Astrocyte (in vitro differentiated cells and primary cell): ENCODE data around the gene RAB11FIP3. TPM values are rescaled to one million over a fixed set of nuclear protein-coding genes. Genes with fewer than 3 reads are reported as not detected.
"Not testable (repeated sequence)": the region's sequence is repeated elsewhere in the genome, so short reads cannot be mapped to it uniquely, and the experiment has no call there.

Experiments used
- DNase-seq: peaks from one replicate; pipeline ENCODE4 v3.0.0-alpha.2; 2010; ENCODE audit warnings: low read depth
- FAIRE-seq: peaks from 2 replicates; lab custom pipeline; 2011; peaks lifted over from hg19 to GRCh38; lab: Jason Lieb, UNC
- H2AFZ ChIP-seq: 2 replicates; pipeline ENCODE4 v1.6.0; 2012; ENCODE audit warnings: low read depth, low read length, inconsistent platforms
- H3K27ac ChIP-seq: 2 replicates; pipeline ENCODE4 v1.5.1; 2011; ENCODE audit warnings: low read depth, low read length, inconsistent platforms
- H3K27me3 ChIP-seq: 2 replicates; pipeline ENCODE4 v1.6.0; 2011; ENCODE audit warnings: low read length, inconsistent platforms; ENCODE audit not compliant: insufficient read depth
- H3K36me3 ChIP-seq: 2 replicates; pipeline ENCODE4 v1.5.1; 2011; ENCODE audit warnings: low read length, inconsistent platforms; ENCODE audit not compliant: insufficient read depth
- H3K4me1 ChIP-seq: 2 replicates; pipeline ENCODE4 v1.5.1; 2011; ENCODE audit warnings: low read length, inconsistent platforms; ENCODE audit not compliant: insufficient read depth
- H3K4me2 ChIP-seq: 2 replicates; pipeline ENCODE4 v1.6.0; 2012; ENCODE audit warnings: low read length, inconsistent platforms
- H3K4me3 ChIP-seq: 2 replicates; pipeline ENCODE4 v1.5.1; 2011; ENCODE audit warnings: low read depth, mild to moderate bottlenecking, low read length, inconsistent platforms; ENCODE audit not compliant: insufficient read depth
- H3K79me2 ChIP-seq: 2 replicates; pipeline ENCODE4 v1.6.0; 2012; ENCODE audit warnings: mild to moderate bottlenecking, low read length, inconsistent platforms; ENCODE audit not compliant: insufficient read depth
- H3K9ac ChIP-seq: 2 replicates; pipeline ENCODE4 v1.6.0; 2012; ENCODE audit warnings: mild to moderate bottlenecking, low read length, inconsistent platforms
- H3K9me3 ChIP-seq: 2 replicates; pipeline ENCODE4 v1.5.1; 2012; ENCODE audit warnings: low read depth, mild to moderate bottlenecking, low read length, inconsistent platforms; ENCODE audit not compliant: insufficient read depth
- H4K20me1 ChIP-seq: 2 replicates; pipeline ENCODE4 v1.6.0; 2012; ENCODE audit warnings: low read length, inconsistent platforms; ENCODE audit not compliant: insufficient read depth
- H3K27ac Mint-ChIP-seq: one replicate; pipeline ENCODE4 v1.8.0; 2021; ENCODE audit warnings: mild to moderate bottlenecking, mixed read lengths; ENCODE audit not compliant: unreplicated experiment
- H3K27me3 Mint-ChIP-seq: one replicate; pipeline ENCODE4 v1.8.0; 2021; ENCODE audit warnings: low read depth, mixed read lengths; ENCODE audit not compliant: unreplicated experiment
- H3K36me3 Mint-ChIP-seq: one replicate; pipeline ENCODE4 v1.8.0; 2021; ENCODE audit warnings: low read depth, mixed read lengths; ENCODE audit not compliant: unreplicated experiment
- H3K4me1 Mint-ChIP-seq: one replicate; pipeline ENCODE4 v1.8.0; 2021; ENCODE audit warnings: low read depth, mixed read lengths; ENCODE audit not compliant: unreplicated experiment
- H3K4me3 Mint-ChIP-seq: one replicate; pipeline ENCODE4 v1.8.0; 2021; ENCODE audit warnings: mild to moderate bottlenecking, moderate library complexity, mixed read lengths; ENCODE audit not compliant: unreplicated experiment
- H3K9me3 Mint-ChIP-seq: one replicate; pipeline ENCODE4 v1.8.0; 2021; ENCODE audit warnings: mild to moderate bottlenecking, mixed read lengths; ENCODE audit not compliant: unreplicated experiment
- EZH2 ChIP-seq: IDR thresholded peaks from 2 replicates; pipeline ENCODE4 v1.6.1; 2012; ENCODE audit warnings: mild to moderate bottlenecking, low read length, inconsistent platforms; ENCODE audit not compliant: insufficient read depth
- total RNA-seq: library from RNA; stranded (reverse); gene quantifications from 2 replicates; pipeline ENCODE4 v1.2.1, GENCODE V29; 2021
- TF ChIP-seq, protein P1 (sequence below): IDR thresholded peaks from 2 replicates; pipeline ENCODE4 v1.5.1; 2011; ENCODE audit warnings: low read depth, mild to moderate bottlenecking, inconsistent platforms, low read length, moderate library complexity; ENCODE audit not compliant: insufficient read depth

RAB11FIP3 gene
- total RNA-seq, 1 donor from 2014 or later: 21.2 TPM

GRCh38 chr16:492211-492875, 66.9 kb downstream of the RAB11FIP3 start:
- H3K4me2 ChIP-seq: no peak overlapping the region
- H2AFZ ChIP-seq: no peak overlapping the region
- H3K36me3 ChIP-seq: peaks cover 5% of the 10 kb centered on the region
- no peak overlapping the region for H3K4me3 ChIP-seq
- TF ChIP-seq, protein P1, sequence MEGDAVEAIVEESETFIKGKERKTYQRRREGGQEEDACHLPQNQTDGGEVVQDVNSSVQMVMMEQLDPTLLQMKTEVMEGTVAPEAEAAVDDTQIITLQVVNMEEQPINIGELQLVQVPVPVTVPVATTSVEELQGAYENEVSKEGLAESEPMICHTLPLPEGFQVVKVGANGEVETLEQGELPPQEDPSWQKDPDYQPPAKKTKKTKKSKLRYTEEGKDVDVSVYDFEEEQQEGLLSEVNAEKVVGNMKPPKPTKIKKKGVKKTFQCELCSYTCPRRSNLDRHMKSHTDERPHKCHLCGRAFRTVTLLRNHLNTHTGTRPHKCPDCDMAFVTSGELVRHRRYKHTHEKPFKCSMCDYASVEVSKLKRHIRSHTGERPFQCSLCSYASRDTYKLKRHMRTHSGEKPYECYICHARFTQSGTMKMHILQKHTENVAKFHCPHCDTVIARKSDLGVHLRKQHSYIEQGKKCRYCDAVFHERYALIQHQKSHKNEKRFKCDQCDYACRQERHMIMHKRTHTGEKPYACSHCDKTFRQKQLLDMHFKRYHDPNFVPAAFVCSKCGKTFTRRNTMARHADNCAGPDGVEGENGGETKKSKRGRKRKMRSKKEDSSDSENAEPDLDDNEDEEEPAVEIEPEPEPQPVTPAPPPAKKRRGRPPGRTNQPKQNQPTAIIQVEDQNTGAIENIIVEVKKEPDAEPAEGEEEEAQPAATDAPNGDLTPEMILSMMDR: no peak
- no peak for TF ChIP-seq EZH2
- peaks cover 4% of the 10 kb centered on the region for H3K4me1 ChIP-seq
- Mint-ChIP-seq H3K4me3 (no peak overlapping the region), H3K9me3 (no peaks in the 10 kb centered on the region), H3K27me3 (no peaks in the 10 kb centered on the region), H3K36me3 (peaks cover 7% of the 10 kb centered on the region), H3K4me1 (peaks cover 3% of the 10 kb centered on the region), H3K27ac (no peak overlapping the region)
- FAIRE-seq: no peak
- no peaks in the 10 kb centered on the region for H3K79me2 ChIP-seq
- H3K9me3 ChIP-seq: no peaks in the 10 kb centered on the region
- no peak overlapping the region for H3K27ac ChIP-seq
- no peaks in the 10 kb centered on the region for H3K27me3 ChIP-seq
- no peak overlapping the region for H3K9ac ChIP-seq
- peaks cover 15% of the 10 kb centered on the region for H4K20me1 ChIP-seq
- DNase-seq: no peak

GRCh38 chr16:494676-495075, 69.2 kb downstream of the RAB11FIP3 start:
- not testable (repeated sequence) for H3K27me3 ChIP-seq, H3K4me3 ChIP-seq, H3K27ac Mint-ChIP-seq, H3K9me3 Mint-ChIP-seq, H3K27ac ChIP-seq, H3K4me3 Mint-ChIP-seq, FAIRE-seq, H3K4me1 Mint-ChIP-seq, H3K36me3 ChIP-seq, H3K27me3 Mint-ChIP-seq, H3K79me2 ChIP-seq, H3K4me1 ChIP-seq, H3K4me2 ChIP-seq, H3K9me3 ChIP-seq, DNase-seq, H3K9ac ChIP-seq, H2AFZ ChIP-seq, H3K36me3 Mint-ChIP-seq
- H4K20me1 ChIP-seq: peaks cover 17% of the 10 kb centered on the region

GRCh38 chr16:495127-495748, 69.8 kb downstream of the RAB11FIP3 start:
- no peaks in the 10 kb centered on the region for H3K27me3 Mint-ChIP-seq
- Histone ChIP-seq H3K4me2 (no peak overlapping the region), H4K20me1 (peaks cover 17% of the 10 kb centered on the region), H3K4me3 (no peak overlapping the region), H3K27ac (no peak overlapping the region), H3K36me3 (peaks cover 5% of the 10 kb centered on the region), H3K4me1 (peaks cover 4% of the 10 kb centered on the region), H3K9ac (no peak overlapping the region), H2AFZ (no peak overlapping the region), H3K27me3 (no peaks in the 10 kb centered on the region), H3K9me3 (no peaks in the 10 kb centered on the region), H3K79me2 (no peaks in the 10 kb centered on the region)
- peaks cover 3% of the 10 kb centered on the region for H3K4me1 Mint-ChIP-seq
- FAIRE-seq: no peak
- TF ChIP-seq, protein P1: peak; percentile 22
- no peak for TF ChIP-seq EZH2
- DNase-seq: no peak
- H3K4me3 Mint-ChIP-seq: no peak overlapping the region
- H3K27ac Mint-ChIP-seq: no peak overlapping the region
- peaks cover 9% of the 10 kb centered on the region for H3K36me3 Mint-ChIP-seq
- no peaks in the 10 kb centered on the region for H3K9me3 Mint-ChIP-seq
